ENCODE results near the gene MATN1. TPM values are rescaled to one million over a fixed set of nuclear protein-coding genes. Genes with fewer than 3 reads are reported as not detected.

Gene MATN1
- total RNA-seq, 1 experiment from 2014 or later, result 0.24 TPM

- no peak overlapping the region for H3K27ac Mint-ChIP-seq
- no peaks in the 10 kb centered on the region for H3K36me3 Mint-ChIP-seq
- TF ChIP-seq TP53 (CRISPR knock-in tag; IDR thresholded peaks at IDR 0.05) (no peak), ZNF138 (CRISPR knock-in tag; conservative IDR thresholded peaks at IDR 0.05) (no peak), ATF2 (CRISPR knock-in tag; IDR thresholded peaks at IDR 0.05; ENCODE audit: borderline replicate concordance, low read depth) (no peak), SOX15 (CRISPR knock-in tag; IDR thresholded peaks at IDR 0.05) (no peak), ETV6 (CRISPR knock-in tag; IDR thresholded peaks at IDR 0.05) (no peak), ZNF423 (CRISPR knock-in tag; IDR thresholded peaks at IDR 0.05) (no peak), TEAD1 (CRISPR knock-in tag; IDR thresholded peaks at IDR 0.05) (no peak), HMGA2 (CRISPR knock-in tag; IDR thresholded peaks at IDR 0.05) (no peak)
- TF ChIP-seq, protein P1, sequence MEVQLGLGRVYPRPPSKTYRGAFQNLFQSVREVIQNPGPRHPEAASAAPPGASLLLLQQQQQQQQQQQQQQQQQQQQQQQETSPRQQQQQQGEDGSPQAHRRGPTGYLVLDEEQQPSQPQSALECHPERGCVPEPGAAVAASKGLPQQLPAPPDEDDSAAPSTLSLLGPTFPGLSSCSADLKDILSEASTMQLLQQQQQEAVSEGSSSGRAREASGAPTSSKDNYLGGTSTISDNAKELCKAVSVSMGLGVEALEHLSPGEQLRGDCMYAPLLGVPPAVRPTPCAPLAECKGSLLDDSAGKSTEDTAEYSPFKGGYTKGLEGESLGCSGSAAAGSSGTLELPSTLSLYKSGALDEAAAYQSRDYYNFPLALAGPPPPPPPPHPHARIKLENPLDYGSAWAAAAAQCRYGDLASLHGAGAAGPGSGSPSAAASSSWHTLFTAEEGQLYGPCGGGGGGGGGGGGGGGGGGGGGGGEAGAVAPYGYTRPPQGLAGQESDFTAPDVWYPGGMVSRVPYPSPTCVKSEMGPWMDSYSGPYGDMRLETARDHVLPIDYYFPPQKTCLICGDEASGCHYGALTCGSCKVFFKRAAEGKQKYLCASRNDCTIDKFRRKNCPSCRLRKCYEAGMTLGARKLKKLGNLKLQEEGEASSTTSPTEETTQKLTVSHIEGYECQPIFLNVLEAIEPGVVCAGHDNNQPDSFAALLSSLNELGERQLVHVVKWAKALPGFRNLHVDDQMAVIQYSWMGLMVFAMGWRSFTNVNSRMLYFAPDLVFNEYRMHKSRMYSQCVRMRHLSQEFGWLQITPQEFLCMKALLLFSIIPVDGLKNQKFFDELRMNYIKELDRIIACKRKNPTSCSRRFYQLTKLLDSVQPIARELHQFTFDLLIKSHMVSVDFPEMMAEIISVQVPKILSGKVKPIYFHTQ (CRISPR knock-in tag; IDR thresholded peaks at IDR 0.05), result no peak
- TF ChIP-seq, protein P2, sequence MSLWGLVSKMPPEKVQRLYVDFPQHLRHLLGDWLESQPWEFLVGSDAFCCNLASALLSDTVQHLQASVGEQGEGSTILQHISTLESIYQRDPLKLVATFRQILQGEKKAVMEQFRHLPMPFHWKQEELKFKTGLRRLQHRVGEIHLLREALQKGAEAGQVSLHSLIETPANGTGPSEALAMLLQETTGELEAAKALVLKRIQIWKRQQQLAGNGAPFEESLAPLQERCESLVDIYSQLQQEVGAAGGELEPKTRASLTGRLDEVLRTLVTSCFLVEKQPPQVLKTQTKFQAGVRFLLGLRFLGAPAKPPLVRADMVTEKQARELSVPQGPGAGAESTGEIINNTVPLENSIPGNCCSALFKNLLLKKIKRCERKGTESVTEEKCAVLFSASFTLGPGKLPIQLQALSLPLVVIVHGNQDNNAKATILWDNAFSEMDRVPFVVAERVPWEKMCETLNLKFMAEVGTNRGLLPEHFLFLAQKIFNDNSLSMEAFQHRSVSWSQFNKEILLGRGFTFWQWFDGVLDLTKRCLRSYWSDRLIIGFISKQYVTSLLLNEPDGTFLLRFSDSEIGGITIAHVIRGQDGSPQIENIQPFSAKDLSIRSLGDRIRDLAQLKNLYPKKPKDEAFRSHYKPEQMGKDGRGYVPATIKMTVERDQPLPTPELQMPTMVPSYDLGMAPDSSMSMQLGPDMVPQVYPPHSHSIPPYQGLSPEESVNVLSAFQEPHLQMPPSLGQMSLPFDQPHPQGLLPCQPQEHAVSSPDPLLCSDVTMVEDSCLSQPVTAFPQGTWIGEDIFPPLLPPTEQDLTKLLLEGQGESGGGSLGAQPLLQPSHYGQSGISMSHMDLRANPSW (CRISPR knock-in tag; conservative IDR thresholded peaks at IDR 0.05; ENCODE audit: low read depth), result no peak
- no peak for DNase-seq (ENCODE audit: low spot score)
- peak; percentile 29; the same call in 1 of the 2 replicates for ATAC-seq
- no peaks in the 10 kb centered on the region for H3K27me3 Mint-ChIP-seq (ENCODE audit: low read depth)
- H3K9me3 Mint-ChIP-seq, result no peaks in the 10 kb centered on the region
- CTCF ChIA-PET, result interaction anchor here (1.0 to 2.8 kb wide), 3 partner anchors 14 to 169 kb away, joined by 3 to 14 read pairs (median 5); no protein-coding TSS in a partner anchor
- no peak overlapping the region for H3K4me3 Mint-ChIP-seq
- POLR2A ChIA-PET, result no interaction called here
- H3K4me1 Mint-ChIP-seq, result peaks cover 16% of the 10 kb centered on the region
Observed at GRCh38 chr1:30741239-30741894, 18.0 kb upstream of the MATN1 start.

DNA sequence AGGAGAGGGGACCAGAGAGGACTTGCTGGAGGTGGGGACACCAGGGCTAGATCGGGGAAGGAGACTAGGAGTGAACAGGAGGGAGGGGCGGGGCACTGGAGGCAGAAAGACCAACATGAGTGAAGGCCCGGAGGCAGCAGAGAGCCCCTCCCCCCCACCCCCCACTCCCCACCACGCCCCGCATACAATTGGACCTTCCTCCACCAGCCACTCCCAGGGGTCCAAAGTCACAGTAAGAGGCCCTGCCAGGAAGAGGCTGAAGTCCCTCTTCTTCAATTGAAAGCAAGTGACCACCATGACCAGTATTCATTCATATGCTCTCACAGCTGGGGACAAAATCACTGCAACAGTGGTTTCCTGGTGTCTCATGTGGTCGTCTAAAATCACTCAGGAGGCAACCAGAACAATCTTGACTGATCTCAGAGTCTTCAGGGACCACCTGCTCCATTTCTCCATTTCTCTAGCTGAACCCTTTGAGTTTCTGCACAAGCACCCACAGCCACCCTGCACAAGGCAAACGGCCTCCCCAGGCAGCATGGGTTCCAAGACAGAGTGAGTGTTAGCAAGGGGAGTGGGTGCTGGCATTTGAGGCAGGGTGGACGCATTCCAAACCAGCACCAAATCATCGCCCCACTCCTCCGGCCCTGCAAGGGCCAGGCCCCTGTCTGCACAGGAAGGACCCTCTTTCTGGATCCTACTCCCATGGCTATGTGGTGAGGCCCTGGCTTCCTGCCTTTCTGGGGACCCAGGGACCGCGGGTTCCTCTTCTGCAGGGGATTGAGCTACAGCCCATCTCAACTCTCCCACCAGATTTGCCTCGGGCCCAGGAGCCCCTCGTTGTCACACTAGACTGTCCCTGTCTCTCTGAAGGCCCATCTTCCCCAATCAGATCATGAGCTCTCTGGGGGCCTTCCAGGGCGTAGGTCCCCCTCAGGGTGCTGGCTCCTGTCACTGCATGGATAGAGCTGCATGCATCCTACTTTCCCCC lies 17.2 kb upstream of the MATN1 start:
- ChIA-PET POLR2A (no interaction called here), CTCF (interaction anchor here (1.0 to 2.8 kb wide), 3 partner anchors 13 to 170 kb away, joined by 3 to 14 read pairs (median 5); no protein-coding TSS in a partner anchor)
- DNase-seq (ENCODE audit: low spot score) (no peak), ATAC-seq (no peak)
- Mint-ChIP-seq H3K36me3 (no peaks in the 10 kb centered on the region), H3K4me3 (no peak overlapping the region), H3K9me3 (no peaks in the 10 kb centered on the region), H3K4me1 (peaks cover 14% of the 10 kb centered on the region), H3K27me3 (ENCODE audit: low read depth) (no peaks in the 10 kb centered on the region), H3K27ac (no peak overlapping the region)
- TF ChIP-seq RORB (CRISPR knock-in tag; IDR thresholded peaks at IDR 0.05) (no peak), HMGA2 (CRISPR knock-in tag; IDR thresholded peaks at IDR 0.05) (no peak), CREM (CRISPR knock-in tag; IDR thresholded peaks at IDR 0.05) (no peak), NR3C1 (CRISPR knock-in tag; conservative IDR thresholded peaks at IDR 0.05; ENCODE audit: low read depth) (no peak), ZNF317 (CRISPR knock-in tag; IDR thresholded peaks at IDR 0.05; ENCODE audit: borderline replicate concordance, low read depth) (no peak)

All from WTC11 (cell line).